Mammary epithelial cell (primary cell): ENCODE results near the gene PARVB.
"Not testable (repeated sequence)": the region's sequence is repeated elsewhere in the genome, so short reads cannot be mapped to it uniquely, and the experiment has no call there.

Experiments used
- CTCF ChIP-seq, 2 donors: IDR thresholded peaks in 1 of 2; conservative IDR thresholded peaks in 1 of 2; 2 replicates each; pipeline ENCODE4 v1.5.1; 2011 to 2012; ENCODE audit warnings: inconsistent platforms in 2 of 2, low read length in 2 of 2, mild to moderate bottlenecking in 2 of 2, control low read depth in 1 of 2, low read depth in 1 of 2; ENCODE audit not compliant: insufficient read depth in 1 of 2; ENCODE audit errors: extremely low read depth in 1 of 2
- EZH2 ChIP-seq: IDR thresholded peaks from 2 replicates; pipeline ENCODE4 v1.6.1; 2012; ENCODE audit warnings: low read length, inconsistent platforms, borderline replicate concordance

GRCh38 chr22:44110656-44111055, 86.6 kb downstream of the PARVB start:
- not testable (repeated sequence) for TF ChIP-seq CTCF (conservative IDR thresholded peaks at IDR 0.05 in 1 of 2, IDR thresholded peaks at IDR 0.05 in 1 of 2; ENCODE audit: extremely low read depth in 1 of 2, insufficient read depth in 1 of 2, low read depth in 1 of 2, low read length in 2 of 2); EZH2
